GM18907 (cell line): Measurements from ENCODE around the gene ZNF610.
"Not testable (repeated sequence)": the region's sequence is repeated elsewhere in the genome, so short reads cannot be mapped to it uniquely, and the experiment has no call there.

Source experiments
- ATAC-seq: cut with Tn5 transposase; IDR thresholded peaks from one replicate; pipeline ENCODE4 v1.9.1; 2021; ENCODE audit warnings: mild to moderate bottlenecking, moderate library complexity; ENCODE audit not compliant: unreplicated experiment

Gene ZNF610

GRCh38 chr19:52336117-52336790 lies at the start of gene ZNF610:
ZNF610 (plus strand) TSS chr19:52336243; CDS start chr19:52349173, 12,930 bp downstream.
- ATAC-seq, result peak; percentile 75

DNA sequence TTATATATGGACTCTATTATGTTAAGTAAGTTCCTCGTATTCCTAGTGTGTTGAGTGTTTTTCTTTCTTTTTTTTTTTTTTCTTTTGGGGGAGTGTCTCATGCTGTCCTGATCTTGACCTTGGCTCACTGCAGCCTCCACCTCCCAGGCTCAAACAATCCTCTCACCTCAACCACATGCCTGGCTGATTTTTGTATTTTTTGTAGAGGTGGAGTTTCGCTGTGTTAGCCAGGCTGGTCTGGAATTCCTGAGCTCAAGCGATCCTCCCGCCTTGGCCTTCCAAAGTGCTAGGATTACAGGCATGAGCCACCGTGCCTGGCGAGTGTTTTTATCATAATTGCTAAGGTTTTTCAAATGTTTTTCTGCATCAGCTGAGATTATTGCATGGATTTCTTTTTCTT lies 49.8 kb upstream of the ZNF610 start:
- ATAC-seq, result no peak

GRCh38 chr19:52291781-52292180 lies 44.3 kb upstream of the ZNF610 start:
- no peak for ATAC-seq

GRCh38 chr19:52292946-52293345 lies 43.1 kb upstream of the ZNF610 start:
- not testable (repeated sequence) for ATAC-seq

GRCh38 chr19:52296400-52296772 lies 39.7 kb upstream of the ZNF610 start:
- ATAC-seq, result no peak

GRCh38 chr19:52296773-52297600 lies 39.1 kb upstream of the ZNF610 start, which contains the start of gene ZNF480:
ZNF480 (plus strand) TSS chr19:52297169; CDS start chr19:52300413, 3,244 bp downstream.
- ATAC-seq, result peak; percentile 61

- peak; percentile 15 for ATAC-seq
Observed at GRCh38 chr19:52297601-52298364, 38.3 kb upstream of the ZNF610 start.

- no peak for ATAC-seq
Observed at GRCh38 chr19:52307275-52307674, 28.8 kb upstream of the ZNF610 start.

DNA sequence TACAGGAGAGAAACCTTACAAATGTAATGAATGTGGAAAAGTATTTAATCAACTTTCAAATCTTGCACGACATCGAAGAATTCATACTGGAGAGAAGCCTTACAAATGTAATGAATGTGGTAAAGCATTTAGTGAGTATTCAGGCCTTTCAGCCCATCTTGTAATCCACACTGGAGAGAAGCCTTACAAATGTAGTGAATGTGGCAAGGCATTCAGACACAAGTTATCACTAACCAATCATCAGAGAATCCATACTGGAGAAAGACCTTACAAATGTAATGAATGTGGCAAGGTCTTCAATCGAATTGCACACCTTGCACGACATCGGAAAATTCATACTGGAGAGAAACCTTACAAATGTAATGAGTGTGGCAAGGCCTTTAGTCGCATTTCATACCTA lies 13.6 kb upstream of the ZNF610 start:
- ATAC-seq, result no peak

DNA sequence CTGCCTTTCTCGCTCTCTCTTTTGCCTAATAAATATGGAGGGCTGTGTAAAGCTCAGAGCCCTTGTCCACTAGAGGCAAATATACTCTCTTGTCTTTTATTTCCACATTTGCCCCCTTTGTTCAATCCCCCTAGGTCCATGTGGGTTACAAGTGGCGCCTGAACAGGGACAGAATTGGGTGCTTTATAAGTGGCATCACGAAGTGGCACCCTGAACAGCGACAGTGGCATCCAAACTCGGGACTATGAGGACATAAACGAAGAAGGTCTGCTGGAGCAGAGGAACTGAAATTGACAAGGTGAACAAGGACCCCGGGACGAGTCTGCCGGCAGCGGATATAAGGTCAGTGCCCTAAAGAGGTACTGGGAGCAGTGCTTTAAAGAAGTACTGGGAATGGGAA lies 4.3 kb upstream of the ZNF610 start:
- ATAC-seq, result no peak

GRCh38 chr19:52335768-52336116 lies 301 bp upstream of the ZNF610 start:
- peak; percentile 24 for ATAC-seq

- ATAC-seq, result no peak
Observed at GRCh38 chr19:52336791-52337381, 843 bp downstream of the ZNF610 start.

- not testable (repeated sequence) for ATAC-seq
Observed at GRCh38 chr19:52339022-52339421, 3.0 kb downstream of the ZNF610 start.

GRCh38 chr19:52343548-52343947 lies 7.5 kb downstream of the ZNF610 start:
- ATAC-seq, result no peak

DNA sequence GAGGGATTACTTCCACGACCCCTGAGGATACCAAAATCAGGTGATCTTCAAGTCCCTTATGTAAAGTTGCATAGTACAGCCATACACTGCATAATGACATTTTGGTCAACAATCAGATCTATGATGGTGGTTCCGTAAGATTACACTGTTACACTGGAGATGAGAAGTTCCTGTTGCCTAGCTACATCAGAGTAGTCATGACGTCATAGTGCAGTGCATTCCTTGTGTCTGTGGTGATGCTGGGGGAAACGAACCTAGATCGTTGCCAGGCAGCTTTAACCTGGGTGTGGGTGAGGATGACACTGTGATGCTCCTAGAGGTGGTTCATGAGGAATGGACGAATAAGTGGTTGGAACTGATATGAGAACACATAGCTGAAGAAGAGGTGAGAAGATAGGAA lies 9.1 kb downstream of the ZNF610 start:
- ATAC-seq, result no peak

GRCh38 chr19:52351512-52351911 lies 15.5 kb downstream of the ZNF610 start:
- no peak for ATAC-seq

GRCh38 chr19:52366414-52366824 lies 30.4 kb downstream of the ZNF610 start:
- no peak for ATAC-seq

GRCh38 chr19:52369559-52370340 lies 33.7 kb downstream of the ZNF610 start, which contains the start of gene ZNF880:
ZNF880 (plus strand) TSS chr19:52369923; CDS start chr19:52369966, 43 bp downstream.
- peak; percentile 76 for ATAC-seq

DNA sequence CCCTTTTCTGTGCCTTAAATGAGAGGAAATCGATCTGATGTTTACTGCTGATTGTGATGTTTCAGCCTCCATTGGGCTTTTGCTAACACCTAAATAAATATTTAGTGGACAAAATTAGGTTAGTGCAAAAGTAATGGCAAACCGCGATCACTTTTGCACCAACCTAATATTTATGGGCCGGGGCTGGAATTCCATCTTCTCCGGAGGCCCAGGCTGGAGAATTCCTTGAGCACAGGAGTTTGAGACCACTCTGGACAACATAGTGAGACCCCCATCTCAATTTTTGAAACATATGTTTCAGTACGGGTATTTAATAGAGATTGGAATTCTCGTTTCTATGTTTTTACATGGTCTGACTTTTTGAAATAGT lies 34.3 kb downstream of the ZNF610 start:
- no peak for ATAC-seq

DNA sequence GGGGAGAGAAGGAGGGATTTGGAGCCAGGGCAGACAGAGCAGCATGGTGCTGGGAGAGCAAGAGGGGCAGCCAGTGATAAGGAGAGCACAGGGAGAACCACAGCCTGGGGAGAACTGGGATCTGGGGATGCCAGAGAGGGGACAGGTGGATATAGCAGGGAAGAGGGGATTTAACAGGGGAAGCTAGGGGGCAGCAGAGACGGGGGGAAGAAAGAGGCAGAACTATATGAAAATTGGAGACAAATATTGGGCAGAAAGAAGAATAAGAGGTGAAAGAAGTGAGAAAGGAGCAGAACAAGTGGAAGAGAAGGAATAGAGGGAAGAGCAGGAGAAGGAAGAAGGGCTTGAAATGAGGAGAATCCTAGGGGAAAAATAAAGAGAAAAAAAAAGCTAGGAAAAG lies 55.1 kb downstream of the ZNF610 start:
- no peak for ATAC-seq
